Measurements from ENCODE around the gene EMSY.

The EMSY gene

DNA sequence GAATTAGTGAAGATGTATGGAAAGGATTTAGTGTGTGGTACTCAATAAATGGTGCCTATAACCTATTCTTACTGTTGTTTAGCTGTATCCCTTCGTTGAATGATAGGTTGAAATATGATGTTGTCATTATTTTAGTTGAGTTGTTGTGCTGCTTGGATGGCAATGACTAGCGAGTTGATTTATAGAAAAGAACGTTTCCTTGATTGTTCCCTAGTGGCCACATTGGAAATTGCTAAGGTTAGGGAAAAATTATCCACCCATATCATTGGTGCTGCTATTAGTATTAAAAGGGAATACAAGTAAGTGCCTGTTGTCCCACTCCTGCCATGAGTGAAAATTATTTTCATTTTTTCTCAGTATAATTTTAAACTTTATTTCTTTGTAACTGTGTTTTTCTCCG is 14.5 kb downstream of the EMSY start:
- no peak for DNase-seq (ENCODE audit: low spot score)

DNA sequence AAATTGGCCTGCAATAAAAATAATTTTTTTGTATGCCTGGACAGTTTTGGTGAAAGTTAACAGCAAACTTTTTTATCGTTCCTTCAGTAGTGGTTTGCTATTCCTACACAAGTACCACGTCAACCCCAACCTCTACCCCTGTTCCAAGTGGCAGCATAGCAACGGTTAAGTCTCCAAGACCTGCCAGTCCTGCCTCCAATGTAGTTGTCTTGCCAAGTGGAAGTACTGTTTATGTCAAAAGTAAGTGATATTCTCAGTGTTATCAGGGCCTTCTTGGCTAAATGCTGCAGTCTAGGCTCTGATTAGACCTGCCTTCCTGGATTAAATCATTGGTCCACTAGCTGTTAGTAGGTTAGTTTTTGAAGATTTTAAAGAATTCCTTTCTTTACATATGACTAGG is 15.0 kb downstream of the EMSY start:
- no peak for DNase-seq (ENCODE audit: low spot score)

DNA sequence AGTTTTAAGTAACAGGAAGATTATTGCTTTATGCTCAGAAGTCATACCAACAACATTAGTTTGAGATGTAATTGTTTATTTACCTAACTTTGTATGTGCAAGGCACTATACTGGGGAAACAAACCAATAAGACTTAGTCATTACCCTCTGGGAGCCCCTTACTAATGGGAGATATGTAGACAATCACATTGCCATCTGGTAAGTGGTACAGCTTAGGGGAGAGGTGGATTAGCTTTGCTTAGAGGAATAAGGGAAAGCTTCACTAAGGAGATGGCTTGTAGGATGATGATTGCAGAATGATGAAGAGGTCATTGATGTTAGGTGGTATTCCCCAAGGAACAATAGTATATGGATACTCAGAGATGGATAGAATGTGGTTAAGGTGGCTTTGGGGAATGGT is 17.5 kb downstream of the EMSY start:
- no peak for DNase-seq (ENCODE audit: low spot score)

DNA sequence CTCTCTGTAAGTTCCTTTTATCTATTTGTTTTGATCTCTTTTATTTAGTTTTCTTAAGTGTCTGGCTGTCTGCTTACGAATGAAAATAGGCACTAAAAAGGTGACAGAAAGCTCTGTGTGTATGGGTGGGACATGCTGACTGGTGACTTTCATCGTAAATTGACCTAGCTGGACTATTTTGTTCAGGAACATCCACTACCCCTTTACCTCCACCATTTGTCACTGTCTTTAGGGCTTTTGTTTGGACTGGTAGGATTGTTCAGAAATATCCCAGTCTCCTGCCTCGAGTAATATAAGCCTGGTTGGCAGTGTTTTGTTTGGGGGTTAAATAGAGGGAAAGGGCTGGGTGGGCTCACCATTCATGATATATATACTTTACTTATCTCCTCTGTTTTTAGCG is 20.9 kb downstream of the EMSY start:
- no peak for DNase-seq (ENCODE audit: low spot score)

DNA sequence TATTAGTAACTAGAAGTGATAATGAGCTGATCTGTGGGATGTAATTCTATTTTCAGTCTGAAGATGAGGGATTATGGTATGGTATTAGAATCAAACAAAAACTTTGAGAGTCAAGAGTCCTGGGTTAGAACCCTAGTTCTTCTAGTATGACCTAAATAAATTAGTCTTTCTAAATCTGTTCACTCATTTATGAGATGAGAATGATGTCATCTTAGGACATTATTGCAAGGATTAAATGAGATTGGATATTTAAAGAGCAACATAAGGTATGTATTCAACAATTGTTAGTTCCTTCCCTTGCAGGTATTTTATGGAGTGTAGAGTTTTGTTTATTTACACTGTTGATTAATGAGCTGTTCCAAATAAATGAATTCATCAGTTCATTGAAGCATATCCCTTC is 21.8 kb downstream of the EMSY start:
- no peak for DNase-seq (ENCODE audit: low spot score)

DNA sequence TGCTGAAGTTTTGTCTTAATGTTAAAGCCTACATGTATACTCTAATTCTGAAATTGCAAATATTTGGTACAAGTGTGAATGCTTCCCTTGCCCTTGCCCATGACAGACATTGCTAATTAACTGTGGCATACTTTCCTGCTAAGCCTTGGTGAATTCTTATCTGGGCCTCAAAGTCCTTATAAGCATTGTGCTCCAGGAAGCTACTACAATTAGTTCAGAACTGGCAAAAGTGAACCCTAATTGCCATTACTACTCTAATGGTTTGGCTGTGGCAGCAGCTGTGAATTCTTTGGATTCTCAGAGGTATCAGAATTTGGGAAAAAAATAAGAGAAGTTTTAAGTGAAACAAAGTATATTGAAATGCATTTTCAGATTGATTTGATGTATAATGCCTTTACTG is 24.3 kb downstream of the EMSY start:
- no peak for DNase-seq (ENCODE audit: low spot score)

DNA sequence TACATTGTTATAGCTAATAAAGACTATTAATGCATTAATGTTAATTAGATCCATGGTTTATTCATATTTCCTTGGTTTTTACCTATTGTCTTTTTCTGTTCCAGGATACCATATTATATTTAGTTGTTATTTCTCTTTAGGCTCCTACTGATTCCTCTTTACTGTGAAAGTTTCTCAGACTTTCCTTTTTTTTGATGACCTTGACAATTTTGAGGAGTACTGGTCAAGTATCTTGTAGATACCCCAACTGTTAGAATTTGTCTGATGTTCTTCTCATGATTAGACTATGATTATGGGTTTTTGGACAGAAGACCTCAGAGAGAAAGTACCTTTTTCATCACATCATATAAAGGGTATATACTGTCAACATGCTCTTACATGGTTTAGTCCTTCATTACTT is 26.6 kb downstream of the EMSY start:
- no peak for DNase-seq (ENCODE audit: low spot score)

DNA sequence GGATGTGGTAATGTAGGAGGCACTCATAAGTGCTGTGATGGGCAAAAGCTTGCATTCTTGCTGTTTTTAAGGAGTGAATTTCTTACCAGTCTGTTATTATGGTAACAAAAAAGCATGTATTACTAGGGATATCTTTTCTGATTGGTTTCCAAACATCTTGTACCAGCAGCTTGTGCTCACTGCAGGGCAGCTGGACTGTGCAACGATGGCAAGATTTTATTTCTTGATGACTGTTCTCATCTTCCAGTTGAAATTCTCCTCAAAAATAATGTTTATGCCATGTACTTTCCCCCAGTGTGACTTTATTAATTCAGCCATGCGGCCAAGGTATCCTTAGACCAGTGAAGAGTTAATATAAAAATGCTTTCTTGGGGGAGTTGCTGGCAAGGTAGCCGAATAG is 35.4 kb downstream of the EMSY start:
- no peak for DNase-seq (ENCODE audit: low spot score)

DNA sequence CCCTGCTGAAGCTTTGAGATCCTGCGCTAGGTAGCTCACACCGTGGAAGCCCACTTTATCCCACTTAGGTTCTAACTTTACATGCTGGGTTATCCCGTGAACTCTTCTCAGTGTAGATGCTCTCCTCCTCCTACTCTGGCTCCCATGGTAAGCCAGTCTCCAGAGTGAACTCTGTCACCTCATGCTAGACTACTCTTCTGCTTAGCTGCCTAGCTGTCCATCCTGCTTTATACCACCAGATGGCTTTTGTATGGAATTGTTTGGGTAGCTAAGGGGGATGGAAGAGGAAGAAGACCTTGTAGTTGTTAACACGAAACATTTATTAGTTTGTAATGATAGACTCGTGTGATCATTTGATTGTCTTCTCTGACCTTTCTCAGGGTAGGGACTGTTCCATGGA is 46.8 kb downstream of the EMSY start:
- DNase-seq (ENCODE audit: low spot score): no peak

DNA sequence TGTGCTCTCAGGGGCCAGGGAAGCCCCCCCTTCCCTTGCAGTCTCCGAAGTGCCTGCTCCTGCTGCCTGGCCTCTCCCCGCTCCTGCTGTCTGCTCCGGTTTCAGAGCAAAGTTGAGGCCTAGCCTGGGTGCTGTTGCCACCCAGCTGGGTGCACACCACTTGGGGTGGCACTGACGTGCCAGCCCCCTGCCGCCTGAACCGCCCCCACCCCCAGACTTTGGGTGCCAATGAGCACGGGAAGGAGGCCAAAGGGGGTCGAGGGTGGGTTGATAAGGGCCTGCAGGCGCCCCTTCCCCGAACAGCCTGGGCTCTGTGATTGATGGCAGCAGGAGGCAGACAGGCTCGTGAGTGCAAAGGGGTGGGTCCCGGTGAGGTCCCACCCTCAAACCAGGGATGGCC is 48.2 kb downstream of the EMSY start:
- no peak for DNase-seq (ENCODE audit: low spot score)

DNA sequence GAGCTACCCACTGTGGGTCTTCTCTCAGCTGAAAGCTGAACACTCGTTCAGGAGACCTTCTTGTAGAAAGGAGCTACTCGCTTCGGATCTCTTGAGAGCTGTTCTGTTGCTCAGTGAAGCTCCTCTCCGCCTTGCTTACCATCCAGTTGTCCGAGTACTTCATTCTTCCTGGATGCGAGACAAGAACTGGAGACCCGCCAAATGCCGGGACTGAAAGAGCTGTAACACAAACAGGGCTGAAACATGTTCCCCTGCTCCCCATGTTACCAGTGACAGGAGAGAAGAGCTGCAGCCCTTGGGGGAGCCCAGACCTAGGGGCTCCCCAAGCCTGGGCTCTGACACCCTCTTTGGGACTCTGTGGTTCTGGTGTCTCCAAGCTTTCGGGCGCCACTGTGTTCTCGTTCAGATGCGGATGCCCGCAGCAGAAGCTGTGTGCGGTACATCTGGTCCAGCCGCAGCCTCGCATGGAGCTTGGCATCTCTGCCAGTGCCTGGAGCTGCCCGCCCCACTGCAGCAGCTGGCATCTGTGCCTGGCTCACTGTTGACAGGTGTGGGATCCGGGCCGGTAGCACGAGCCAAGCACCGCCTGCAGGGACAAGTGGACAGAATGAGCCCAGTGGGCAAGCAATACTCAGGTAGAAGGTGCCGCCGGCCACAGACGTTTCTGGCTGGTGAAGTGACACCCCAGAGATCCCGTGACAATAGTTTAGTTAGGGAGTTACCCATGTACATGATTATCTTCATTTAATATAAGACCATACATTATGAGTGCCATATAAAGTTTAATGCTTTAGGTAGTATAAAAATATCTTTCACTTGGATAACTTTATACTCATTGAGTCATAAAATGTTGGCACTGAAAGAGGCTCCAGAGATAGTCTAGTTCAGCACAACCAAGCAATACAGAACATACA is 49.1 kb downstream of the EMSY start:
- no peak for DNase-seq (ENCODE audit: low spot score)

DNA sequence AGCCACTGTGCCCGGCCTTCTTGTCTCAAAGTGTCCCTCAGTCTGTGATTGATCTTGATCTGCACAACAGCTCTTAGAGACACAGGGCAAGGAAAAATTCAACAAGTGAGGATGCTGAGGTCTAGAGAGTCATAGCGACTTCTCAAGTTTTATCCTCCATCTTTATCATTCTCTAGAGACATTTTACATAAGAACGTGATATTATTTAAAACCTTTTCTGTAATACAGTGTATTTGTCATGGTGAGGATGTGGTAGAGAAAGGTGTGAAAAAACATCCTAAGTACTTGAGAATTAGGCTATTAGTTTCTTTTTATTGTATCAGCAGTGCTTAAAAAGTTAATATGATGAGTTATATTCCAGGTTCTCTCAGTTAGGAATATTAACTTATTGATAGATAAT is 50.2 kb downstream of the EMSY start:
- DNase-seq (ENCODE audit: low spot score): no peak

DNA sequence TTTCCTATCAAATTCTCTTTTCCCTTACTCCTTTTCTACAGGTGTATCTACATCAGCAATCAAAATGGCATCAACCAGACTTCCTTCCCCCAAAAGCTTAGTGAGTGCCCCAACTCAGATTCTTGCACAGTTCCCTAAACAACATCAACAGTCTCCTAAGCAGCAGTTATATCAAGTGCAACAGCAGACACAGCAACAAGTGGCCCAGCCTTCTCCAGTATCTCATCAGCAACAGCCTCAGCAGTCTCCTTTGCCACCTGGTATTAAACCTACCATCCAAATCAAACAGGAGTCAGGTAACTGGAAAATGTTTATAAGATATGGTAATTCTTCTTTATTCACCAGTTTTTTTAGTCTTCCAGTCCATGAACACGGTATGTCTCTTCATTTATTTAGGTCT is 51.4 kb downstream of the EMSY start:
- DNase-seq (ENCODE audit: low spot score): no peak

DNA sequence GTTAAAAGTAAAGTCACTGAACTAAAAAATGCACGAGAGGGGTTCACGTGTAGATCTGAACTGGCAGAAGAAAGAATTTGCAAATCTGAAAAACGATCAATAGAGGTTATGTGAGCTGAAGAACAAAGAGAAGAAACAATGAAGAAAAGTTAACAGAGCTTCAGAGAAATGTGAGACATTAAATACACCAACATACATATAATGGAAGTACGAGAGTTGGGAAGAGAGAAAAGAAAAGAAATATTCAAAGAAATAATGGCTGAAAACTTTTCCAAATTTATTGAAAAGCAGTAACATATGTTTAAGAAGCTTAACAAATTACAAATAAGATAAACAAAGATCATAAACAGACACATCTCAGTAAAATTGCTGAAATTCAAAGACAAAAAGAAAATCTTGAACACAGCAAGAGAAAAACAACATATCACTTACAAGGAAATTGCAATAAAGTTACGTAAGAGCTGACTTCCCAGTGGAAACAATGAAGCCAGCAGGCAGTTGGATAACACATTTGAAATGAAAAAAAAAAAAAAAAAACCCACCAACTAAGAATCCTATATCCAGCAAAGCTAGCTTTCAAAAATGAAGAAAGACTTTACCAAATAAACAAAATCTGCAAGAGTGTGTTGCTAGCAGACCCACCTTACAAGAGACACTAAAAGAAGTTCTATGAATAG is 56.8 kb downstream of the EMSY start:
- no peak for DNase-seq (ENCODE audit: low spot score)

DNA sequence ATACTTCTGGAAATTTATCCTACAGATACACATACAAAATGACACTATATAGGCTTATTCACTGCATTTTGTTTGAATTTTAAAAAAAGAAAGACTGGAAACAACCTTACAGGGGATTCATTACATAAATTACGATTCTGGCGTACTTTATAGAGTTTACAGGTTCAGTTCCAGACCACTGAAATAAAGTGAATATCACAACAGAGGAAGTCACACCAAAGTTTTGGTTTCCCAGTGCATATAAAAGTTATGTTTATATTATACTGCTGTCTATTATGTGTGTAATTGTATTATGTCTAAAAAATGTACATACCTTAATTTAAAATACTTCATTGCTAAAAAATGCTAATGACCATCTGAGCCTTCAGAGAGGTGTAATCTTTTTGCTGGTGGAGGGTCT is 62.0 kb downstream of the EMSY start:
- no peak for DNase-seq (ENCODE audit: low spot score)

DNA sequence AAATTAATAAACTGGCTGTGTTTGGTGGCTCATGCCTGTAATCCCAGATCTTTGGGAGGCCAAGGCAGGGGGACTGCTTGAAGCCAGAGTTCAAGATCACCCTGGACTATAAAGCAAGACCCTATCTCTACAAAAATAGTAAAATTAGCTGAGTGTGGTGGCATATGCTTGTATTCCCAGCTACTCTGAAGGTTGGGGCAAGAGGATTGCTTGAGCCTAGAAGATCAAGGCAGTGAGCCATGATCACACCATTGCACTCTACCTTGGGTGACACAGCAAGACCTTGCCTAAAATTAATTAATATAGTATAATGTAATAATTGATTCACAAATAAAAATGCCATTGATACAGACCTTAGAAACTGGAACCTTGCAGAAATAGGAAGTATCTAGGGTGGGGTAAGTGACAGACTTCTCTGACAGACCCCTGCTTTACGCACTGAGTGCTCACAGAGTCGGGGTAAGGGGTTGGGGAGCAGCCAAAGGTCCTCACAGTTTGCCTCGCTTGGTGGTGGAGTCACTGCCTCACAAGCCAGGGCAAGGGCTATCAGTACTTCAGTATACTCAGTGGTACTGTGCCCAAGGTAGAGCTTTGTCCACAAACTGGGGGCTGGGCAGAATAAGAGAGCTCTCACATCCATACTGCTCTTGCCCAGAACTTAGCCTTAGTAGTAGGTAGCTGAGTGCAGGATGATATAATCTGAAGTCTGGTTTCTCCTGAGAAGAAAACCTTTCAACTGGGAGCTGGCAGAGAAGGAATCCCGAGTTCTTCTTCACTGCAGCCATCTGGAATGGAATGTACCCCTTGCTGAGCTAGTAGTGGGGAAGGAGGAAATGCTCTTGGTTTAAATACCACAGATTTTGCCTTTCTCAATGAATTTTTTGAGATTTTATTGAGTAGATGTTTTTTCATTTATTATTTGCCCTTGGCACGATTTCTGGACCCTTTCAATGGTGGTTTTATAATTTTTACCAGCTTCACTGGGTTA is 65.5 kb downstream of the EMSY start:
- peak; percentile 44 for DNase-seq (ENCODE audit: low spot score)

DNA sequence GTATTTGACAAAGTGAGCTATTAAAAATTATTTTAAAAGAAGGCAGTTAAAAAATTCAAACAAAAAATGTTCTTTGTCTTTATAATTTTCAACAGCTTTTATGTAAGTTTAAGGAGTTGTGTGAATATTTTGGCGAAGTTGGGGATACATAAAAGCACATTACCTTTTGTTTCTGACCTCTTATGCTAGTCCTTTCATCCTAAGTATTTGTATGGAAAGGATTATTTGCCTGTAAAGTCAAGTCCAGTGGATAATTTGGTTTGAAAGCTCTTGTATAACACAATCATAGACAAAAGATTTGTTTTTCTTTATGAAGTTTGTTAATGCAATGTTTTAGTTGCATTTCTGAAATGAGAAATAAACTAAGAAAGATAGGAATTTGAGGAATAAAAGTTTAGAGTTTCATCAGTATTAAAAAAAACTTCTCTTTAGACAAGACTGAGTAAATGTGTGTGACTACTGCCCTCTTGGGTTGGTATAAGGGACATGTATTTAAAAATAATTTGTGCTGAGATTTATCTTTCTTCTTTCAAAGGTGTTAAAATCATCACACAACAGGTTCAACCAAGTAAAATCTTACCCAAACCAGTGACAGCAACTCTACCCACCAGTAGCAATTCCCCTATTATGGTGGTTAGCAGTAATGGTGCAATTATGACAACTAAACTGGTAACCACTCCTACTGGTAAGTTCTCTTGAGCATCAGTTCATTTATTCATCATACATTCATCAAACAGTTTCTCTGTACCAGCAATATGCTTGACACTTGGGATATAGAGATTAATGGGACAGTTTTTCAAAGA is 68.2 kb downstream of the EMSY start:
- no peak for DNase-seq (ENCODE audit: low spot score)

DNA sequence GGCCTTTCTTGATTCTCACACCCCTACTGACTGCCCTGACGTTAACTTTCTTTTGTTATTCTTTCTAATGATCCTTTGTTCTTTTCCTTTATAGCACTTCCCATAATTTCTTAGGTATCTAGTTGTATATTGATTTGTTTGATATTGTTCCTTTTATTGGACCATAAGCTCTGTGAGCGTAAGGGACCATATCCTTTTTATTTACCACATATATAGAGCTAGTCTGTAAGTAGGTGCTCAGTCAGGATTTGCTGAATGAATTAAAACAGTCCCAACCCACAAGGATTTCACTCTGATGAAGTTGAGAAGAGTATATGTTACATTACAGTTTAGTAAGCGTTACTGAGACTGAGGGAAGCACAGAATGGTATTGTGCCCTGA is 68.8 kb downstream of the EMSY start:
- DNase-seq (ENCODE audit: low spot score): no peak

DNA sequence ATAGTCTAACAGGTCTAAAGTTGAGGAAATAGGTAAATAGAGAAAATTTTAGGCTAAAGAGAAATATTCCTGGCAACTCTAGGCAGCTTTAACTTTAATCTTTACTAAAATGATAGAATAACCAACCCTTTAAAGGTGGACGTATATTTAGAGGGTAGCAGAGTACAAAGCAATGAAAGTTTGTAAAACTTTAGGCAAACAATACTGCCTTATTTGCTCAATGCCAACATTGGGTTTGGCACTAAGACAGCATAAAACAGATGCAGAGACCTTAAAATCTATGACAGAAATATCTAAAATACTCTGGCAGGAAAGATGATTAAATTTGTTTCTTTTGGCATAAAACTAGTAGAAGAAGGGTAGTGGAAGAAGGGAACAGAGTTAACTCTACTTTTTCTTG is 70.7 kb downstream of the EMSY start:
- no peak for DNase-seq (ENCODE audit: low spot score)

DNA sequence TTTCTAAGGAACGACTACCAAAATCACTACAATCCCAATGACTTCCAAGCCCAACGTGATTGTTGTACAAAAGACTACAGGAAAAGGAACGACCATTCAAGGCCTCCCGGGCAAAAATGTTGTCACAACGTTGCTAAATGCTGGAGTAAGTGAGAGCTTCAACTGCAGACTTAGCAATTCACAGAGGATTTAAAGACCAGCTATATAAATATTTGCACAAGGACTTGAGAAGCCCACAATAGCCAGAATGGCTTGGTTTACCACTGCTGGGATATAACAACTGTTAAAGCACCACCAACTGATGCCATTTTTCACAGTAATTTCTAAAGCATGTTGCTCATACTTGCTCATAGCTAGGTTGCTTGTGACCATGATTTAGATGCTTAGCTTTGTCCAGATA is 78.3 kb downstream of the EMSY start:
- DNase-seq (ENCODE audit: low spot score): no peak

DNA sequence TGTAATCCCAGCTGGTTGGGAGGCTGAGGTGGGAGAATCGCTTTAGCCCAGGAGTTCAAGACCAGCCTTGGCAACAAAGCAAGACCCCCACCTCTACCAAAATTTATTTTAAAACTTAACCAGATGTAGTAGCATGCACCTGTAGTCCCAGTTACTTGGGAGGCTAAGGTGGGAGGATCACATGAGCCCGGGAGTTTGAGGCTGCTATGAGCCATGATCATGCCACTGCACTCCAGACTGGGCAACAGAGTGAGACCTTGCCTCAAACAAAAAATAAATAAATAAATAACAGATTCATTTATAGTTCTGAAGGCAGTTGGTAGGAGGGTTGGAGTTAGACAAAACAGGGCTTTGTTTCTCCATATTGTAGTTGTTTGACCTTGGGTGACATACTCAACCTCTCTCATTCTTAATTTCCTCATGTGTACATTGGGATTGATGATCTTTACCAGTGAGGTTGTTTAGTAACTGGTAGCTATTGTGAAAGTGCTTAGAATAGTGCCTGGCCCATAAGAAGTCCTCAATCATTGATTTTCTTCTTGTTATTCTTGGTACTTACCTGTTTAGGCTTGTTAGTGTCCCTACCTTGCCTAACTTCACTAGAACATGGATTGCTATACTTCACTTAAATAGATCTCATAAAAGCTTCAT is 79.1 kb downstream of the EMSY start:
- no peak for DNase-seq (ENCODE audit: low spot score)
